Measurements from ENCODE around the gene ADRB2. TPM values are rescaled to one million over a fixed set of nuclear protein-coding genes. Genes with fewer than 3 reads are reported as not detected.
A peak's percentile ranks its signal among the peaks of the same experiment; 100 is the strongest.

The ADRB2 gene
- total RNA-seq, 3 donors from 2014 or later (not counting 1 experiment from before 2014, with no cell fraction given) = 47.1 to 78.9 (median 60.7) TPM

- Histone ChIP-seq H3K4me3 (ENCODE audit: low read length) (no peak overlapping the region), H3K36me3 (ENCODE audit: control insufficient read depth, insufficient read depth, low read length) (peaks cover 7% of the 10 kb centered on the region), H3K27ac (ENCODE audit: low read length) (peak overlapping the region; percentile 31), H3K27me3 (ENCODE audit: control insufficient read depth, insufficient read depth, low read length) (no peaks in the 10 kb centered on the region), H3K4me1 (ENCODE audit: control insufficient read depth, insufficient read depth, low read length) (peaks cover 48% of the 10 kb centered on the region), H3K9me3 (ENCODE audit: control insufficient read depth, insufficient read depth, low read length) (no peaks in the 10 kb centered on the region)
- ATAC-seq (peak in 1 of 3 donors; percentile 4), DNase-seq (no peak)
- TF ChIP-seq CTCF (IDR thresholded peaks at IDR 0.05) = no peak
- peaks cover 7% of the 10 kb centered on the region for H3K36me3 Mint-ChIP-seq
- no peaks in the 10 kb centered on the region for H3K9me3 Mint-ChIP-seq
- intact Hi-C loops (cut with micrococcal nuclease) = loop anchor here (5.0 kb wide), 1 partner anchor 33 kb away; the partner anchor contains the start of gene ADRB2
- no peaks in the 10 kb centered on the region for H3K27me3 Mint-ChIP-seq (ENCODE audit: low read depth in 2 of 2)
- peak overlapping the region; percentile 94 to 97 for H3K27ac Mint-ChIP-seq
- WGBS (ENCODE audit: insufficient coverage) = 84% methylated on average over 4 of the region's 5 CpGs
- H3K4me1 Mint-ChIP-seq = peaks cover 94 to 95% of the 10 kb centered on the region in 2 donors
- peak overlapping the region; percentile 68 for H3K4me3 Mint-ChIP-seq
These were observed 34.2 kb downstream of the ADRB2 start for GRCh38 chr5:148860599-148860998.

- H3K36me3 Mint-ChIP-seq = peaks cover 7% of the 10 kb centered on the region
These were observed 34.7 kb downstream of the ADRB2 start for GRCh38 chr5:148861088-148861487.

GRCh38 chr5:148861696-148862095, 35.3 kb downstream of the ADRB2 start:
- Mint-ChIP-seq H3K27me3 (ENCODE audit: low read depth in 2 of 2) (no peaks in the 10 kb centered on the region), H3K9me3 (no peaks in the 10 kb centered on the region), H3K4me1 (peaks cover 94 to 95% of the 10 kb centered on the region in 2 donors), H3K4me3 (no peak overlapping the region), H3K27ac (peak overlapping the region; percentile 94 to 97), H3K36me3 (peaks cover 7% of the 10 kb centered on the region)
- H3K27ac ChIP-seq (ENCODE audit: low read length) = no peak overlapping the region
- no peaks in the 10 kb centered on the region for H3K27me3 ChIP-seq (ENCODE audit: control insufficient read depth, insufficient read depth, low read length)
- H3K36me3 ChIP-seq (ENCODE audit: control insufficient read depth, insufficient read depth, low read length) = peaks cover 7% of the 10 kb centered on the region
- 100% methylated on average over 3 of the region's 3 CpGs for WGBS (ENCODE audit: insufficient coverage)
- ATAC-seq (no peak), DNase-seq (no peak)
- peaks cover 45% of the 10 kb centered on the region for H3K4me1 ChIP-seq (ENCODE audit: control insufficient read depth, insufficient read depth, low read length)
- intact Hi-C loops (cut with micrococcal nuclease) = loop anchor here (5.0 kb wide), 1 partner anchor 34 kb away; the partner anchor contains the start of gene ADRB2
- TF ChIP-seq CTCF (IDR thresholded peaks at IDR 0.05) = no peak
- no peak overlapping the region for H3K4me3 ChIP-seq (ENCODE audit: low read length)
- no peaks in the 10 kb centered on the region for H3K9me3 ChIP-seq (ENCODE audit: control insufficient read depth, insufficient read depth, low read length)

More at GRCh38 chr5:148861088-148861487, 34.7 kb downstream of the ADRB2 start:
- no peak overlapping the region for H3K4me3 ChIP-seq (ENCODE audit: low read length)
- H3K4me1 Mint-ChIP-seq = peaks cover 94 to 95% of the 10 kb centered on the region in 2 donors
- H3K36me3 ChIP-seq (ENCODE audit: control insufficient read depth, insufficient read depth, low read length) = peaks cover 7% of the 10 kb centered on the region
- ATAC-seq (peak; percentile 11 to 47 (median 42)), DNase-seq (no peak)
- H3K27me3 Mint-ChIP-seq (ENCODE audit: low read depth in 2 of 2) = no peaks in the 10 kb centered on the region
- H3K9me3 ChIP-seq (ENCODE audit: control insufficient read depth, insufficient read depth, low read length) = no peaks in the 10 kb centered on the region
- no peak overlapping the region for H3K27ac ChIP-seq (ENCODE audit: low read length)
- whole genome bisulfite sequencing (ENCODE audit: insufficient coverage) = 45% methylated on average over 1 of the region's 2 CpGs
- peaks cover 48% of the 10 kb centered on the region for H3K4me1 ChIP-seq (ENCODE audit: control insufficient read depth, insufficient read depth, low read length)
- TF ChIP-seq CTCF (IDR thresholded peaks at IDR 0.05) = no peak
- H3K4me3 Mint-ChIP-seq = peak overlapping the region; percentile 58
- peak overlapping the region; percentile 94 to 97 for H3K27ac Mint-ChIP-seq
- intact Hi-C loops (cut with micrococcal nuclease) = loop anchor here (5.0 kb wide), 1 partner anchor 34 kb away; the partner anchor contains the start of gene ADRB2
- no peaks in the 10 kb centered on the region for H3K9me3 Mint-ChIP-seq
- H3K27me3 ChIP-seq (ENCODE audit: control insufficient read depth, insufficient read depth, low read length) = no peaks in the 10 kb centered on the region
